NOMO-1 (cell line): ENCODE data around the gene PITPNC1.
"Not testable (repeated sequence)": the region's sequence is repeated elsewhere in the genome, so short reads cannot be mapped to it uniquely, and the experiment has no call there.

Experiments used
- DNase-seq, 2 experiments: peaks; one replicate each; lab custom pipeline; 2025; ENCODE audit not compliant: unreplicated experiment in 2 of 2; lab: John Stamatoyannopoulos, UW

The PITPNC1 gene

DNA sequence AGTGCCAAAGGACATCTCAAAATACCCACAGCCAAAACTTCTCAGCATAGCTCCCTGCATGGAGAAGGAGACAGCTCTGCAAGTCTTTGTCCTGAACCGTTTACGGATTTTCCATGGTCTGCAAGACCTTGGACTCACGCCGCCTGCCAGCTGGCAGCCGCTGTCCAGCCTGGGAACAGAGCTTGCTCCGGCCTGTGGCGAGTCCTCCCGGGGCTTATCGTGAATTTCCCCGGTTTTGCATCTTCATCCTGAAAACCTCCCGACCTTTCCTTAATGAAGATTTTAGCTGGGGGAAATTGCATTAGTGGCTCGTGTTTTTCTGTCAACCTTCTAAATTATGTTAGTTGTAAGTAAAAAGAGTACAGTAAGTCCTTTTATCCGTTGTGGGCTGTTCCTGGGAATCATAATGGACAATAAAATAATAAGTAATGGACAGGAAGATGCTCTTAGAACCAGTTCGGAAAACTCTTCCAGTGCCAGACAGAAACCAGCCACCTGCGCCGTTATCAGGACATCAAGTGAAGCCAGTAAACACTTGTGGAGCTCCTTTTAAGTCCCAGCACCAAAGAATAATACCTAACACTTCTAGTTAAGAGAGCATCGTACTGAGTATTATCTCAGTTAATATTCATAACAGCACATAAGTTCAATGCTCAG, 228.3 kb downstream of the PITPNC1 start:
- no peak for DNase-seq

DNA sequence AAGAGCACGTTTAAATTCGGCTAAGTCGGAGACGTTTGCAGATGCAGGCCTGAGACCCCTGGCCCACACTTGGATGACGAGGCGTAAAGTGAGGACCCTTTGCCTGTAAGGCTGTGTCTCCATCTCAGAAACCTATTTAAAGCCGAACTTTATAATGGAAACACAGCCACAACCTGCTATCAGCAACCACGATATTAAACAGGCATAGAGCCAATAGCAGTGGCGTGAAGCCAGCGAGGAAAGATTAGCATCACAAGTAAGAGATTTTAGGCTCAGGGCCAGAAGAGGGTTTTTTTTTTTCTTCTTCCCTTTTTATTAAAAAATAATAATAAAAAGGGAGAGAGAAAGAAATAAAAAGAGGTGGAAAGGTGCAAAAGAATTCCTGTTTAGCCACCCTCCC, 229.4 kb downstream of the PITPNC1 start:
- DNase-seq: no peak

DNA sequence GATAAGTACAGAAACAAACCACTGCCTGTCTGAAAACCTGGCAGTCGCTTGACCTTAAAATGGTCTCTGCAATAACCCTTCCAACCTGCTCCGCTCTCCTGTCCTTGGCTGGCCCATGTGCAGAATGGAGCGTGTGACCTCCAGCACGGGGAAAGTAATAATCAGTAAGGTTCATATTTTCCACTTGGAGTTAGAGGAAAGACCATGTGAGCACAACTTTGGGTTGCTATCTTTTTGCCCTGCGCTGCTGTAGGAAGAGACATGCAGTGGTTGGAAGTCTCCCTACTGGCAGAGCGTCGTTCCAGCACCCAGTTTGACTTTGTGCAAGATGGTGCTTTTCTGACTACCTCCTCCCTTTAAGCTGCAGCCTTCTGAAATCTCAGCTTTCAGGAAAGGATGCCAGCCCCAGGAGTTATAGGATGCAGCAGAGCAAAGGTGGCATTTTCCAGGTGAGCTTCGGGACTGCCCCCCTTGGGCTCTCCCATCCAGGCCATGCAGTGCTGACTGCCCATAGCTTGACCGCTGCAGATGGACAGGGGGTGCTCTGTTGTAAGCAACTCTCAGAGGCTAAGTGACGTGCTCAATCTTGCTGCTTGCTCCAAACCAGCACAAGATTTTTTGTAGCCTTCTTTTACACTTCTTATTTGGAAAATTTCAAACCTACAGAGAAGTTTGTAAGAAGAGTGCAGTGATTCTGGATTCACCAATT, 230.0 kb downstream of the PITPNC1 start:
- DNase-seq: no peak

DNA sequence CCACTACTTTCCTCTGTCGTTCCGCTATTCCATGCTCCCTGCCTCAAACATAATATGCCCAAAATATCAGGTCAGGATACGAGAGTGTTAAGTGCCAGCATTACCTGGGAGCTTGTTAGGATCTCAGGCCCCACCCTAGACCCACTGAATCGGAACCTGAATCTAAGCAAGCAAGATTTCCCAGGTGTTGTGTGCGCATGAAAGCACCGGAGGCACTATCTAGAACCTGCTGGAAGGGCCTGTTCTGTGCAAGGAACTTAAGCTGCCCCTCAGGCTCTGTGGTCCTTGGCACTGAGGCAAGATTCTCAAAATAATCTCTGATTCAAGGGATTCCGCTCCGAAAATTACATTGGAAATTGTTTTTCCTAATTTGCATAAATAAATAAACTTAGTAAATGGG, 233.0 kb downstream of the PITPNC1 start:
- no peak for DNase-seq

DNA sequence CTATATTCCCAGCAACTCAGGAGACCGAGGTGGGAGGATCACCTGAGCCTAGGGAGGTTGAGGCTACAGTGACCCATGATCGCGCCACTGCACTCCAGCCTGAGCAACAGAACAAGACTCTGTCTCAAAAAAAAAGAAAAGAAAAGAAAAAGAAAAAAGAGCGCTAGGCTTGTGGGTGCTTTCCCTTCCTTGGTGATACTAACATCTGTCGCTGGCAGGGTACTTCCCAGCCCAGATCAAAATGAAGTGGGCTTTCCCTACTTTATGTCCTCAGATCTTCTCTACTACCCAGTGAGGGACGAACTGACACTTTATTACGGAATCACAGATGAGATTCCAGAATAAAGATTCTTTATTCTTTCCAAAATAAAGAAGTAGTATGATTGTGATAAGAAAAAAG, 236.9 kb downstream of the PITPNC1 start:
- DNase-seq: no peak

DNA sequence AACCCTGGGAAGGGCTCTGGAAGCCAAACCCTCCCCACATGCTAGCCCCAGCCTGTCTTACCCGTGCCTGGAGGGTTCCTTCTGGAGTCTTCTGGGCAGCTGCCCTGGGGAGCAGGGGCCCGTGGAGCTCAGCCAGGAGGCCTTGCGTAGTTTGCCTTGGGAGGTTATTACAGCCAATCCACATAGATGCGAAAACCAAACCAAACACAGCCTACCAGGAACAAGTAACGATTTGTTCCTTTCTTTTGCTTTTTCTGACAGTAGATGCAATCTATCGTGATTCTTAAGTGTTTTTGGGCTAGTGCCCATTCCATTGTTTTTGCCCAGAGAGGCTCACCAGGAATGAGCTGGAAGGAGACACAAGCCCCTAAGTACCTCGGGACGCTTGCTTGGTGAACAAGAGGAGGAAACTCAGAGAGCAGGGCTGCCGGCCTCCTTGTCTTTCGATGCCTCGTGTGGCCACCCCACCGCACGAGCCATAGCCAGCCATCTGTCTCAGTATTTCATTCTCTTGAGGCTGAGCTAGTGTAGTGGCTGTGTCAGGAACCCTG, 238.0 kb downstream of the PITPNC1 start:
- no peak for DNase-seq

DNA sequence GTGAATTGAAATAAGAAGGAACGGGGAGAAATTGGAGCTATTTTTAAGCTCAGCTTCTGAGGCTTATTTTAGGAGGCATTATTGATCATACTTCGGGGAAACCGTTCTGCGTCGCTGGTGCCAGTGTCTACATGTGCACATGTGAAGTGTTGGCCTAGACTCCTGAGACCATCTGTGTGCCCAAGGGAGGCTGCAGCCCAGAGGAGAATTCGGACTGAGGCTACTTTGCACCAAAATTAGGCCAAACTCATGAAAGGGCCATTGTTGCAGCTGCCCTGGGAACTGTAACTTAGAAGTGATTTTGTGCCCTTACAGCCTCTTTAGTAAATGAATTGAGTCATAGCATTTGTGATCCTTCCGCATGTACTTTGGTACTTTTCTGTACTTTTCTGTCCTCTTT, 238.7 kb downstream of the PITPNC1 start:
- DNase-seq: no peak

DNA sequence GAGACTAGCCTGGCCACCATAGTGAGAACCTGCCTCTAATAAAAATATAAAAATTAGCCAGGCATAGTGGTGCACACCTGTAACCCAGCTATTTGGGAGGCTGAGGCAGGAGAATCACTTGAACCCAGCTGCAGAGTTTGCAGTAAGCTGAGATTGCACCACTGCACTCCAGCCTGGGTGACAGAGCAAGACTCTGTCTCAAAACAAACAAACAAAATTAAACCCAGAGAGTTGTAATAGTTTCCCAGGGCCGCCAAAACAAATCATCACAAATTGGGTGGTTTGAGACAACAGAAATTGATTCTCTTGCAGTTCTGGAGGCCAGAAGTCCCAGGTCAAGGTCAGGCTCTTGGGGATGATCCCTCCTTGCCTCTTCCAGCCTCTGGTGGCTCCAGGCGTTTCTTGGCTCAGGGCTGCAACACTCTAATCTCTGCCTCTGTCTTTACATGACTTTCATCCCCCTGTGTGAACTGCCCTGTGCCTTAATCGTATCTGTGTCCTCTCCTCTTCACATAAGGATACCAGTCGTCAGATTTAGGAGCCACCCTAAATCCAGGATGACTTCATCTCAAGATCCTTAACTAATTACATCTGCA, 240.3 kb downstream of the PITPNC1 start:
- no peak for DNase-seq

DNA sequence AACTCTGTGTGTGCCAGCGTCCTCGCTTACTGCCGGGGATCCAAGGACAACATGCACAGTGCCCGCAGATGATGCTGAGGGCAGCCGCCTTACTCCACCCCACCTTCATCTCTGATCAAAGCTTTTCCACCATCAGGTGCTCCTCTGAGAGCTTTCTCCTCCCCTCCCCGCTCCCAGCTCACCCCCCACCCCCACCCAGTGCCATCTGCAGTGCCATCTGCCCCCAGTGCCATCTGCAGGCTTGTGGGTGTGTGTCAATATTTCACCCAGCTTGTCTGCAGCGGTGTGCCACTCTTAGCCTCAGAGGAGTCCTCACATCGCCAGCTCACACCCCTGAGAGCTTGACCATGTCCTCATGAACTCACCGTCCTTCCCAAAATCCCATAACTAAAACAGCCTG, 242.5 kb downstream of the PITPNC1 start:
- DNase-seq: no peak

DNA sequence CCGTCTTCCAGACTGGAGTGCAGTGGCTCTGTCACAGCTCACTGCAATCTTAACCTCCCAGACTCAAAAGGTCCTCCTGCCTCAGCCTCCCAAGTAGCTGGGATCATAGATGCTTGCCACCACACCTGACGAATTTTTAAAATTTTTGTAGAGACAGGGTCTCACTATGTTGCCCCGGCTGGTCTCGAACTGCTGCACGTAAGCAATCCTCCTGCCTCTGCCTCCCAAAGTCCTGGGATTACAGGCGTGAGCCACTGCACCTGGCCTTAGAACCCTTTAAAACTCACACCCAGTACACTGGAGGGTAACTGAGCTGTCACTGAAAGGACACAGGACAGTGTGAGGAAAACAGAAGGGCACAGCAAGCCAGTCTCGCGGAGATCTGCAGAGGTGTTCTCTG, 243.0 kb downstream of the PITPNC1 start:
- no peak for DNase-seq

DNA sequence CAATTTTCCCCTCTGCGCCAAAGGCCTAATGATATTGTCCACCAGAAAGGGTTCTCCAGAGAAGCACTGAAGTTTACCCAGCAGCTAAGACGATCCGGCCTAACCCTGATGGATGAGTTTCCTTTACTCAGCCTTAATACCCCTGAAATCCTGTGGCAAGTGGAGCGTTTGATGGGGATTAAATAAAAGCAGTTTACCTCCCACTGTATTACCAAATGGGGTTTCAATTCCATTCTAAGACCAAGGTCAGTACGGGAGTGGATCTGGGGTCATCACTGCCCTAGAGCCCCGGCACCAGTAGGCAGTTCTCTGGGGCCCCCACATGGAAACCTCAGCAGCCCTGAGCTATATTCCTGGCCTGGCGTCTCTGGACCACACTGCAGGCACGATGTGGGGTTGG, 243.6 kb downstream of the PITPNC1 start:
- no peak for DNase-seq

DNA sequence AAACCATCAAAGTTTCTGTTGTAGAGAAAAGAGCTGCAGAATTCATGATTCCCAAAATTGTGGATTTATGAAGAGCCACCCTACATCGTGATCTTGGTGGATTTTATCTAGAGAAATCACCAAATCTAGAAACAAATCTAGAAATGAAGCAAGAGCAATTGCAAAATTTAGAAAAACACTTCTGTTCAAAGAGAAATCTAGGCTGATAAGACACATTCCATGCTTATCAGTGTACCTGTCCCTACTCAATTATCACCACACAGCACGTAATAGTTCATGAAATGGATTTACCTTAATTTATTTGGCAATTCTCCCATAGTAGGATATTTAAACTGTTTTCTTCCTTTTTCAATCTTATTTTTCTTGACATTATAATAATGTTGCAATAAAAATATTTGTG, 246.7 kb downstream of the PITPNC1 start:
- no peak for DNase-seq

DNA sequence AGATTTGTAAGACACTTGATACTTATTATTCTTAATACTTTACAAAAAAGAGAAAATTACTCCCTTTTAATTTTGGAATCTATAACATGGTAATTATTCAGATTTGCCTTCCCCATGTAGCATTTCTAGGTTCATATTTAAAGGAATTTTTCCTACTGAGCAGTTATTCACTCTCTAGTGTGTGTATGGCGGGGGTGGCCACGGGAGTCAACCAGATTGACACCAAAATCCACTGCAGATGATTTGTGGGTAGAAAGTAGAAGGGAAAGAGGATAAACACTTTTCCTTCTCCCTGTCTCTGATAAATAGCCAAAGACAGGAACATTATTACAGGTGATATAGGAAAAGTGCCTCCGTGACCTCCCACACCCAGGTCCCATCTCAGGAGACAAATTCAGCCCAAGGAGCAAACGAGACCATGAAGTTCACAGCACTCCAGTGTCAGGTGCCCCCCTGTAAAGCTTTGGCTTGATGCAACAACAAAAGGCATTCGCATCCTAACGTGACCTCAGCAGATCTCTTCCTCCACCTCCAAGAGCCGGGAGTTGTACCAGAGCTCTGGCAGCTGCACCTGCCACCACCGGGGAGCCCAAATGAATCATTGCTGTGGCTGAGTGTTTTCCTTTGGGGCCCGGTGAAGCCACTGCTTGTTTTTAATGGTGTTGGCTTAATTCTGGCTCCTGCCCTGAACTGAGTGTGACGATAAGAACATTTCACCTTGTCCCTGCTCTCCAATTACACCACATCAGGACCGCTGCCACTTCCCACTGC, 248.0 kb downstream of the PITPNC1 start:
- DNase-seq: no peak

DNA sequence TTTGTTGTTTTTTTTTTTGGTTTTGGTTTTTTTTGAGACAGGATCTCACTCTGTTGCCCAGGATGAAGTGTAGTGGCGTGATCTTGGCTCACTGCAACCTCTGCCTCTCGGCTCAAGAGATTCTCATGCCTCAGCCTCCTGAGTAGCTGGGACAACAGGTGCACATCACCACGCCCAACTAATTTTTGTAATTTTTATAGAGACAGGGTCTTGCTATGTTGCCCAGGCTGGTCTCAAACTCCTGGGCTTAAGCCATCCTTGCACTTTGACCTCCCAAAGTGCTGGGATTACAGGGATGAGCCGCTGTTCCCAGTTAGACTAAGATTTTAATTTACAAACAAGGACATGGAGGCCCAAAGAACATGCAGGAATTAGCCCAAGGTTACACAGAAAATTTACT, 248.9 kb downstream of the PITPNC1 start:
- DNase-seq: no peak

DNA sequence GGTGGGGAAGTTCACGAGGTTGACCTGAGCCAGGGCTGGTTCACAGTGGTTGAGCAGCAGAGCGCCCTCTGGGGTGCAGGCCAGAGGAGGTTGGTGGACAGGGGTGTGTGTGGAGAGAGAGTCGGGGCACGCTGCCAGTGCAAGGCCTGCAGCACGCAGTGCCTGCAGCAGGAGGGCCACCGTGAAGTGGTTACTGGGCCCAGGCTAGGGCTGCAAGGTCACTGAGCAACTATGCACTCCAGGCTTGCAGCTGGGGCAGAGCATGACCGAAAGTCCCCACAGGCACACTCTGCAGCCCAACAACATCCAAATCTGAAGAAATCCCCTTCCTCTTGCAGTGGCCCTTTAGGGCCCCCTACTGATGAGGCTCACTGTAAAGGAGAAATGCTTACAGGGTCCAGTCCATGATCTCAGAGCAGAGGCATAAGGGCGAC, 251.5 kb downstream of the PITPNC1 start:
- DNase-seq: peak in 1 of 2 experiments; percentile 0

DNA sequence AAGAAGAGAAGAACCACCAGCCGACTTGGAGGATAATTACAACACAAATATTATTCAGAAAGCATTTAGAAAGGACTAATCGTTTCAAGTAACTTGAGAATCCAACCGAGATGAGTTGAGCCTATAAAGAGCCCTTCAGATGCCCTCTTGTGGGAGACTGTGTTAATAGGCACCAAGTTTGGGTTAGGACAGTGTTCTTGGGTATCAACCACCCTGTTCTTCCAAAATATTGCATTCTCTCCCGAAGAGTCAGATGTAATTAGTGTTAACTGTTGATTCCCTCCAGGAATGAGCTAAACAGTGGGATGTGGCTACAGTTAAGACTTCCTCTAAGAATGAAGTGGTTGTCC, 252.9 kb downstream of the PITPNC1 start:
- DNase-seq: peak; percentile 0 to 25

DNA sequence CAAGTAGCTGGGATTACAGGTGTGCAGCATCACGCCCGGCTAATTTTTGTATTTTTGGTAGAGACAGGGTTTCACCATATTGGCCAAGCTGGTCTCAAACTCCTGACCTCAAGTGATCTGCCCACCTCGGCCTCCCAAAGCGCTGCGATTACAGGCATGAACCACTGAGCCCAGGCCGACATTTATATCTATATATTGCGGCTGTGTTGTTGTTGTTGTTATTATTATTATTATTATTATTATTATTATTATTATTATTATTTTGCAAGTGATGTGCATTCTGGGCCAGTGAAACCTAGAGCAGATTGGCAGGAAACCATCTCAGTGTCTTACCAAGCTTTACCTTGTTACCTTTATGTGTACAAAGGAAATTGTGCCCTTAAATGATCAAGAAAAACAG, 253.8 kb downstream of the PITPNC1 start:
- not testable (repeated sequence) for DNase-seq

DNA sequence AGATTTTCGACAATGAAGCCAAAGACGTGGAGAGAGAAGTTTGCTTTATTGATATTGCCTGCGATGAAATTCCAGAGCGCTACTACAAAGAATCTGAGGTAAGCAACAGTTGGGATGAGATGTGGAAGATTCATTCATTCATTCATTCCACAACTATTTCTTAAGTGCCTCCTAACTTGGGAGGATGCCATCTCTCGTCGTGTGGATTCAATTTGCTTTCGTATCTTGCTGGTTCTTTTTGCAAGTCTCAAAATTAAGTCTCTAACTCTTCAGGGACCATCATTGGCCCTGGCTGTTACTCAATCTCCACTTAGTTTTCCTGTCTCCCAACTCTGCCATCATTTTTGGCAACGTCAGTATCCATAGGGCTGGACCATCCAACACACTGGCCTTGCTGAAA, 255.1 kb downstream of the PITPNC1 start:
- DNase-seq: no peak

DNA sequence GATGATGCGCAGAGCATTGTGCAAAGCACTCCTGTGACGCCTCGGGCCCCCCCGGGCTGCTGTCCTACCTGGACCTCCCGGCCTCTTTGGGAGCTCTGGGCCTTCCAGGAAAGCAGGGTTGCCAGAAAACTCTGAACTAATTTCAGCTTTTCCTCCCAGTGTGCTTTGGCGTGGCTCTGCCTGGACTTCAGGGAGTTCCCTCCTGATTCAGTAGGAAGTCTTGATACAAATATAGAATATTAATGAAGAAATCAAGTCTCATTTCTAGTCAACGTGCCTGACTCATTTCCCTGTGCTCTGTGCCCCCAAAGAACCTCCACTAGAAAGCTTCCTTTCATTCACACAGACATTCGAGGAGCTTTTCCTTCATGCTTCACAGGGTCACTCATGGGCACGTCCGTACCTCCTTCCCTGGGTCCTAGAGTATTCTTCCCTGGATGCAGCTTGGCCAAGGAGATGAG, 256.7 kb downstream of the PITPNC1 start:
- DNase-seq: no peak

DNA sequence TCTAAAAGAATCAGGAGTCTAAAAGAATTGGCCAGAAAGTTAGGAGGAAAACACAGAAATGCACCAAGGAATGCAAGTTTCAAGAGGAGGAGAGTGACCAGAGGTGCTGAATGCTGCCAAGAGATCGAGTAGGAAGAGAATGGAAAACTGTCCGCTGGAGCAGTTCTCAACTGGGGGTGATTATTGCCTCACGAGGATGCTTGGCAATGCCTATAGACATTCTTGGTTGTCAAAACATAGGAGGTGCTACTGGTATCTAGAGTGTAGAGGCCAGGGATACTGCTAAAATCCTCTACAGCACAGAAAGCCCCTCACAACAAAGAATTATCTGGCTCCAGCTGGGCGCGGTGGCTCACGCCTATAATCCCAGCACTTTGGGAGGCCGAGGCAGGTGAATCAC, 258.6 kb downstream of the PITPNC1 start:
- DNase-seq: no peak

DNA sequence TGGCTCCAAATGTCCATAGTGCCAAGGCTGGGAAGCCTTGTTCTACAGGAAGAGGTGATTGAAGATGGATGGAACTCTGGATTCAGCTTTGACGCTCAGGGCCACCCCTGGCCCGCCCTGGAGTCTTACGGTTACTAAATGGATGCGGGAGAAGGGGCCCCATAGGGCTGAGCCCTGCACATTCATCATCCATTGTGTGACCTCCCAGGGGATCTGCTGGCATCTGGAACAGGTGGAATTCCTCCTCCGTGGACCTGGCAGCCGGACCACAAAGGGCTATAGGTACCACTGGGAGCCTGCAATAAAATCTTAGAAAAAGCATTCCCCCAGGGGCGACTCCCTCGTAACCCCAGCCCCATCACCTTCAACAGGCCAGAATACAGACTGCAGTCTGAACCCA, 259.2 kb downstream of the PITPNC1 start:
- no peak for DNase-seq
